ENCODE results near the gene PJA2.

PJA2 gene

GRCh38 chr5:109408991-109409843 is 557 bp downstream of the PJA2 start:
- DNase-seq (ENCODE audit: low read depth in 2 of 2), result peak; percentile 28 to 42

GRCh38 chr5:109407913-109408312 is 1.9 kb downstream of the PJA2 start:
- DNase-seq (ENCODE audit: low read depth in 2 of 2), result no peak

GRCh38 chr5:109406719-109407118 is 3.1 kb downstream of the PJA2 start:
- DNase-seq (ENCODE audit: low read depth in 2 of 2), result no peak

GRCh38 chr5:109404428-109404960 is 5.3 kb downstream of the PJA2 start:
- no peak for DNase-seq (ENCODE audit: low read depth in 2 of 2)

- DNase-seq (ENCODE audit: low read depth in 2 of 2), result no peak
Measured at GRCh38 chr5:109403469-109403868, 6.3 kb downstream of the PJA2 start.

- DNase-seq (ENCODE audit: low read depth in 2 of 2), result no peak
Measured at GRCh38 chr5:109399092-109399759, 10.5 kb downstream of the PJA2 start.

GRCh38 chr5:109396965-109397364 is 12.8 kb downstream of the PJA2 start:
- DNase-seq (ENCODE audit: low read depth in 2 of 2), result no peak

- DNase-seq (ENCODE audit: low read depth in 2 of 2), result no peak
Measured at GRCh38 chr5:109394806-109395205, 15.0 kb downstream of the PJA2 start.

- DNase-seq (ENCODE audit: low read depth in 2 of 2), result no peak
Measured at GRCh38 chr5:109390188-109390587, 19.6 kb downstream of the PJA2 start.

GRCh38 chr5:109388407-109388806 is 21.4 kb downstream of the PJA2 start:
- no peak for DNase-seq (ENCODE audit: low read depth in 2 of 2)

- DNase-seq (ENCODE audit: low read depth in 2 of 2), result no peak
Measured at GRCh38 chr5:109387408-109387974, 22.3 kb downstream of the PJA2 start.

GRCh38 chr5:109378095-109378494 is 31.7 kb downstream of the PJA2 start:
- DNase-seq (ENCODE audit: low read depth in 2 of 2), result no peak

- no peak for DNase-seq (ENCODE audit: low read depth in 2 of 2)
Measured at GRCh38 chr5:109374625-109375024, 35.1 kb downstream of the PJA2 start.

GRCh38 chr5:109373932-109374331 is 35.8 kb downstream of the PJA2 start:
- DNase-seq (ENCODE audit: low read depth in 2 of 2), result no peak

- DNase-seq (ENCODE audit: low read depth in 2 of 2), result no peak
Measured at GRCh38 chr5:109370343-109370742, 39.4 kb downstream of the PJA2 start.

- DNase-seq (ENCODE audit: low read depth in 2 of 2), result no peak
Measured at GRCh38 chr5:109365653-109366052, 44.1 kb downstream of the PJA2 start.

GRCh38 chr5:109364977-109365376 is 44.8 kb downstream of the PJA2 start:
- DNase-seq (ENCODE audit: low read depth in 2 of 2), result no peak

- DNase-seq (ENCODE audit: low read depth in 2 of 2), result no peak
Measured at GRCh38 chr5:109359642-109360041, 50.1 kb downstream of the PJA2 start.

GRCh38 chr5:109357807-109358206 is 52.0 kb downstream of the PJA2 start:
- no peak for DNase-seq (ENCODE audit: low read depth in 2 of 2)

- no peak for DNase-seq (ENCODE audit: low read depth in 2 of 2)
Measured at GRCh38 chr5:109354761-109355160, 55.0 kb downstream of the PJA2 start.

- DNase-seq (ENCODE audit: low read depth in 2 of 2), result no peak
Measured at GRCh38 chr5:109351988-109352864, 57.5 kb downstream of the PJA2 start.
